HG02623 (cell line): ENCODE results near the gene BGLAP.

Source experiments
- ATAC-seq: cut with Tn5 transposase; IDR thresholded peaks from one replicate; pipeline ENCODE4 v1.9.1; 2021; ENCODE audit warnings: moderate library complexity; ENCODE audit not compliant: unreplicated experiment

Gene BGLAP

DNA sequence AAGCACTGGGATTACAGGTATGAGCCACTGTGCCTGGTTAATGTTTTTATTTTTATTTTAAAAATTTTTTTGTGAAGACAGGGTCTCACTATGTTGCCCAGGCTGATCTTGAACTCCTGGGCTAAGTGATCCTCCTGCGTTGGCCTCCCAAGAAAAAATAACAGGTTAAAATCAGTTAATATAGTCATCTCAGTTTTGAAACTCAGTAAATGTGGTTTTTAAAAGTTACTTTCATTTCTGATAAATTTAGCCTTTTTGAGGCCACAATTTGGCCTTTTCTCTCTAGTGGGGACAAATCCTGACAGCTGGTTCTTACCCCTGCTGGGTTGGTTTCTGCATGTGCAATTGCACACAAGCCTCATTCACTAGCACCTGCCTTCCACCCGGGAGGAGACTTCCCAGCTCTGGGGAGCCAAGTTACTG lies 15.9 kb upstream of the BGLAP start:
- peak; percentile 76 for ATAC-seq

DNA sequence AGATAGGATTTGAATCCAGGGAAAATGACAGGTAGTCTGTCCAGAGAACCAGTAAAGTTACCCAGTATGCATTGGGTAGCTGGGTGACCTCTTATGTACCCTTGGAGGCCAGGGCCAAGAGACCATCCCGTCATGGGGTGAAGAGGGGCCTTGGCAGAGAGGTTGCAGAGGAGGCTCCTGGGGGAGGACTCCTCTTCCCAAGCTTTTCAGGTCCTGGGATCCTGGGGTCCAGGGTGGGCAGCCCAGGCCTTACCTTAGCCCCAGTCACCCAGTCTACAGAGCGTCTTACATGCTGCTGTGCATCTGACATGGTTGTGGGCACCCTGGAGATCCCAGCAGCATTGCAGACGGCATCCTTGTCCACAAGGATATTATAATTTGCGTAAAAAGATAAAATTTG lies 15.2 kb upstream of the BGLAP start:
- ATAC-seq = no peak

DNA sequence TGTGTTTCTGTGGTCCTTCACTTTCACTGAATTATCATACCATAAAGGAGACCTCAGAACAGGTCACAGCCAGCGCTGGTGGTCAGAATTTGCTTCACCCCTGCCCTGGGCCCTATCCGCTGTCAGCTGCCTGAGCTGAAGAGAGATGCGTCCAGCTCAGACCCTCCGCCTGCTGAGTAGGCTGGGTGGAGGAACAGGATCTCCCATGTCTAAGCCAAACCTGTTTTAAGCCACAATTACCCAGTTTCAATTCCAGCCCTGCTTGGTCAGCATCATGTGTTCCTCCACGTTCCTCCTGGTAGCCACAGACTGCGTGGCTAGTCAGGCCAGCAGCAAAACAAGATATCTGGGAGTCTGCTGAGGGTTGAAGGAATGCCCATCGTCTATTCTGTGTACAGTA lies 13.5 kb upstream of the BGLAP start:
- ATAC-seq = no peak

DNA sequence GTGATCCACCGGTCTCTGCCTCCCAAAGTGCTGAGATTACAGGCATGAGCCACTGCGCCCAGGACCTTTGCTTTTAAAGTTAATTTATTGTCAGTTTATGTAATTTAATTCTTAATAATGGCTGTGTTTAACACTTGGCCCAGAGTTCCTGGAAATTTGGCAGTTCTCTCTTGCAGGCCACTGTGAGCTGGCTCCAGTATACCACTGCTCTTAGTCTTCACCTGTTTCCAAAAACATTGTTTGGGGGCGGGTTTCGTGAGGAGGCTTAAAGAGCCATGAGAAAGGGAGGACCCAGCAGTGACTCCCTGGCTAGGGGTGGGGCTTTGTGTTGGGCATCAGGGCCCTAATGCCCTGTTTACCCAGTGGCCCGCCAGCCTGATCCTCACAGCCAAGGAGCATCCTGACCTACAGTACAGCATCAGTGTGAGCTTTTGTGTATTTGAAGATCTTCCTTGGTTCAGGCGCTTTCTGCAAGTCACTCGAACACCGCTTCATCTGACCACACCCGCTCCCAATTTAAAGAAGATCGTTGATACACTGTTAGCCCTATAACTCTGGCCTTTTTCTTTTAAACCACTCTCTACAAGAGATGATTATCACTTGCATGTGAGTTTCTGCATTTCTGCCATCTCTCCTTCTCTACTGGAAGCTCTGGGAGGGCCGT lies 12.0 kb upstream of the BGLAP start:
- ATAC-seq = no peak

DNA sequence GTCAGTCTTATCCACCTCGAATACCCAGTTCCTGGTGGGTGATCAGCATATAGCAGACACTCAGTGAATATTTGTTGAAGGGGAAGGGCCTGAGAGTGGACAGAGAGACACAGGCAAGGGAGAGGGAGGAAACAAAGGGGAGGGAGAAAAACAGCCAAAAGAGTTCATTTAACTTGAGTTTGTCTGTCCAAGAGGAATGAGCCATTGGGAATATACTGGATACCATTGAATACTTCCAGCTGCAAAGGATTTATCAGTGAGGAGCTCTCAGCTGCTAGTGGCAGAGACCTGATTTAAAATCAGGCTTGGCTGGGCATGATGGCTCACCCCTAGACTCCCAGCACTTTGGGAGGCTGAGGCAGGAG lies 11.5 kb upstream of the BGLAP start:
- no peak for ATAC-seq

DNA sequence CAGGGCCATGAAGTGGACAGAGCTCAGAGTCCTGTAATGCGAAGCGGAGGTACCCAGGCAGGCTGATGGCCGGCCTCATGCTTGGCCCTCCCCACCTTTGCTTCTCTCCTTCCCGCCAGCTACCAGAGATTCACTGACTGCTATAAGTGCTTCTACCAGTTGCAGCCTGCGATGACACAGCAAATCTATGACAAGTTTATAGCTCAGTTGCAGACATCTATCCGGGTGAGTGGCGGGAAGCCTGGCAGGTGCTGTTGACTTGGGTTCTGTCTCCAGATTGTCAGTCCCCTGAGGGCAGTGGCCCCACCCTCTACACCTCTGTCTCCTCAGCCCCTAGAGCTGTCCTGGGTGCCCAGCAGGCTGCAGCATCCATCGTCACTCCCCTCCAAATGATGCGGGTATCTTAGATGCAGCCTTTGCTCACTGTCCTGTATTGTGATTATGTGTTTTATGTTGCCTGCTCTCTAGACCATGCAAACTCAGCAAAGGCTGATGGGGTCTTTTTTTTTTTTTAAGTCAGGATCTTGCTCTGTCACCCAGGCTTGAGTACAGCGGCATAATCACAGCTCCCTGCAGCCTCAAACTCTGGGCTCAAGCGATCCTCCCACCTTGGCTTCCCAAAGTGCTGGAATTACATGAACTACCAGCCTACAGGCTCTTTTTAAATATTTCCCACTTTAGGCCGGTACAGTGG lies 9.6 kb upstream of the BGLAP start:
- no peak for ATAC-seq

DNA sequence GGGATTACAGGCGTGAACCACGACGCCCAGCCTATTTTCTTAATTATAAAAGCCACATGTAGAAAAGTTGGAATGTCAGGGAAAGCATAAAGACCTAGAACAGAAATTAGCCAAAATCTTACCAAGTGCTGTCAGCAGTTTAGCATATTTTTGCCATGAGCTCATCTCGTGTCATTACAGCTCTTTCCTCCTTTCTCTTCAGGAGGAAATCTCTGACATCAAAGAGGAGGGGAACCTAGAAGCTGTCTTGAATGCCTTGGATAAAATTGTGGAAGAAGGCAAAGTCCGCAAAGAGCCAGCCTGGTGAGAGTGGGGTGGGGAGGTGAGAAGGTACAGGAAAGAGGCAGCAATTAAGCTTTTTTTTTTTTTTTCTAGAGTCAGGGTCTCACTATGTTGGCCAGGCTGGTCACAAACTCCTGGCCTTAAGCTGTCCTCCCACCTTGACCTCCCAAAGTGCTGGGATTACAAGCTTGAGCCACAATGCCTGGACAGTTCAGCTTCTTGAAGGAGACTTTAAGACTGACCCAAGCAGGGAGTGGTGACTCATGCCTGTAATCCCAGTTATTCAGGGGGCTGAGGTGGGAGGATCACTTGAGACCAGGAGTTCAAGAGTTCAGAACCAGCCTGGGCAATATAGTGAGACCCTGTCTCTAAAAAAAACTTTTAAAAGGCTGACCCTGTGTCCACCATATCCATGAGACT lies 8.4 kb upstream of the BGLAP start:
- ATAC-seq = no peak

DNA sequence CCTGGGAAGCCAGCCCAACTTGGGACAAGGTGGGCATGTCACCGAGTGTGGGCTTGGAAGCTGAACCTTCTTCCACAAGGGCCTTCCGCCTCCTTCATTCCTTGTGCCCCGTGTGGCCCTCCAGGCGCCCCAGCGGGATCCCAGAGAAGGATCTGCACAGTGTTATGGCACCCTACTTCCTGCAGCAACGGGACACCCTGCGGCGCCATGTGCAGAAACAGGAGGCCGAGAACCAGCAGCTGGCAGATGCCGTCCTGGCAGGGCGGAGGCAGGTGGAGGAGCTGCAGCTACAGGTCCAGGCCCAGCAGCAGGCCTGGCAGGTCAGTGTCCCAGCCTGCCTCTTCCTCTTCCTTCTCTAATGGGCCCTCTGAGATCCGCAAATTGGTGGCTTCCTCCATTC lies 5.8 kb upstream of the BGLAP start:
- ATAC-seq = no peak

DNA sequence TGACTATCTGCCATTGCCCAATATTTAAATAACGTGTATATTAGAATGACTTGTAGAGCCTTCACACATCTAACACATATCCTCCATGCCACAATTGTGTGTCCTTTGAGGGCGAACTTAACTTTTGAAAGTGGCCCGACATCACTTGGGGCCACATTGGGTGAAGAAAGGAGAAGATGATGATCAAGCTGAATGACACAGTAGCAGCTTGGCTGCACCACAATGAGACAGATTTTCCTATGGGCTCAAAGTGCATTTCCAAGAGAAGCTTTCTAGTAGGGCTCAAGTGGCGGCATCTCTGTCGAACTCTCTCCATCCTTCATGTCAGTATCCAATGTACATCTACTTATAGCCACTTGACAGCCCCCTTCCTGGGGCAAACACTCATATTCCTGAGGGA lies 3.7 kb upstream of the BGLAP start:
- ATAC-seq = no peak

DNA sequence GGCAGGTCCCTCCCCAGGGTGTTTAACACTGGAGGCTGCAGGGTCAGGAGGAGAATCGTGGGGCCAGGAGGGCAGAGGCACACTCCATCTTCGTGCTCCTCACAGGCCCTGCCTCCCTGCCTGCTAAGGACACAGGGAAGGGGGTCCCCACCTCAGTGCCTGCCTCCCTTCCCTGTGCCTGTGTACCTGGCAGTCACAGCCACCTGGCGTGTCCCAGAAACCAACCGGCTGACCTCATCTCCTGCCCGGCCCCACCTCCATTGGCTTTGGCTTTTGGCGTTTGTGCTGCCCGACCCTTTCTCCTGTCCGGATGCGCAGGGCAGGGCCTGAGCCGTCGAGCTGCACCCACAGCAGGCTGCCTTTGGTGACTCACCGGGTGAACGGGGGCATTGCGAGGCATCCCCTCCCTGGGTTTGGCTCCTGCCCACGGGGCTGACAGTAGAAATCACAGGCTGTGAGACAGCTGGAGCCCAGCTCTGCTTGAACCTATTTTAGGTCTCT lies 623 bp upstream of the BGLAP start:
- ATAC-seq = no peak

DNA sequence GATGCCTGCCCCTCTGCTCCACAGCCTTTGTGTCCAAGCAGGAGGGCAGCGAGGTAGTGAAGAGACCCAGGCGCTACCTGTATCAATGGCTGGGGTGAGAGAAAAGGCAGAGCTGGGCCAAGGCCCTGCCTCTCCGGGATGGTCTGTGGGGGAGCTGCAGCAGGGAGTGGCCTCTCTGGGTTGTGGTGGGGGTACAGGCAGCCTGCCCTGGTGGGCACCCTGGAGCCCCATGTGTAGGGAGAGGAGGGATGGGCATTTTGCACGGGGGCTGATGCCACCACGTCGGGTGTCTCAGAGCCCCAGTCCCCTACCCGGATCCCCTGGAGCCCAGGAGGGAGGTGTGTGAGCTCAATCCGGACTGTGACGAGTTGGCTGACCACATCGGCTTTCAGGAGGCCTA lies 754 bp downstream of the BGLAP start:
- ATAC-seq = no peak

DNA sequence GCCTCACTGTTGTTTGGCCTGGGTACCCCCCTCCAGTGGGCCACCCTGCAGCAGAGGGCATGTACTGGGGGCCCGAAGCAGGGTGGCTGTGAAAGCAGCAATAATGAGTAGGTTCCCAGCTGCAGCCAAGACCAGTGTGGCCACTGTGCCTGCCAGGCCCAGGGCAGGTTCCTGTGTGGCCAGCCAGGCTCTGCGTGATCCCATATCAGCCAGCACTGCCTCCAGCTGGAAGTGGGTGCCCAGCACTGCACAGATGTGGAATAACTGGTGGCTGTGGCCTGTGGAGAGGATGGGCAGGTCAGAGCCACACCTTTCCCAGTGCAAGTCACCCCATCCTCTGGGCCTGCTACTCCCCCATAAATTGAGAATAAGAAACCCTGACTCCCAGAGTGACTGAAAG lies 2.1 kb downstream of the BGLAP start:
- no peak for ATAC-seq

DNA sequence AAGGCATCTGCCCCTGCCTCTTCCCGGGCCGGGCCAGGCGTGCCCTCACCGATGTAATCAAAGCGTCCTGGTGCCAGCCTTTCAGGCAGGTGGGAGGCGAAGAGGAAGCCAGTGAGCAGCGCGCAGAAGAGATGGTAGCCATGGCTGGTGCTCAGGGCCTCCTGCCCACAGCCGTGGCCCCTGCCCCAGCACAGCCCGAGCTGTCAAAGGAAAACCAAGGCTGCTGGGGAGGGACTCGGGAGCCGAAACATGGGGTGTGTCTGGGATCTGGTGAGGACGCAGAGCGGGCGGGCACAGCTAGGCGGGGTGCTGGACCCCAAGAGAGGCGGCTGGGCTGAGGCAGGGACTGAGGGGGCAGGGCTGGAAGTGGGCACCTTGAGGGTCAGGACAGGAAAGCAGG lies 2.7 kb downstream of the BGLAP start:
- no peak for ATAC-seq

DNA sequence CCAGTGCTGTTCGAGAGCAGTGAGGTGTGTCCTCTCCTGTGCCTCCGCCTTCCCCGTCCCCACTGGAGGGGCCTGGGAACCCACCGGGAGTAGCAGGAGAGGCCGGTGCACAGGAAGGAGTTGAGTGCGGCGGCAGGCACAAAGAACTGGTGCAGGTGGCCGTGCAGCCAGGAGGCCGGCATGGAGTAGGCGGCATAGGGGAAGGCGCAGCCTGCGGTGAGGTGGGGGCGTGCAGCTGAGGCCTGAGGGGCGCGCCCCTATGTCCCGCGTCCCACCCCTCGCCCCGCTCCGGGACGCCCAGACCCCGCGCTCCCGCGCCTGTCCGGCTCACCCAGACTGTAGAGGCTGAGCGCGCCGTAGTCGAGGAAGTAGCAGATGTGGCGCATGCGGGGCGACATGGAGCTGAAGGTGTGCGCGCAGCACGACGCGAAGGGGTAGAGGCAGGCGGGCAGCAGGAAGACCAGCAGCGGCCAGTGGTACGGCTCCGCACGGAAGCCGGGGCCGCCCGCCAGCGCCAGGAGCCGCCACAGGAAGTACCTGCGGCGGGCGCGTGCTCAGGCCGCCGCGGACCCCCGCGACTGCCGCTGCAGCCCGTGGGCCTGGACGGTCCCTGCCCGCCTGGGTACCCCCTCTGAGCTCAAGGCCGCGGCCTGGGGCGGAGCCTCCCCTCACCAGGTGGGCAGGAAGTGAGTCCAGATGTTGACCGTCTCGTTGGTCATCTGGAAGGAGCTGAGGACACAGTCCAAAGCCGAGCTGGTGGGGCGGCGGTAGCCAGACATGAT lies 3.7 kb downstream of the BGLAP start:
- no peak for ATAC-seq

DNA sequence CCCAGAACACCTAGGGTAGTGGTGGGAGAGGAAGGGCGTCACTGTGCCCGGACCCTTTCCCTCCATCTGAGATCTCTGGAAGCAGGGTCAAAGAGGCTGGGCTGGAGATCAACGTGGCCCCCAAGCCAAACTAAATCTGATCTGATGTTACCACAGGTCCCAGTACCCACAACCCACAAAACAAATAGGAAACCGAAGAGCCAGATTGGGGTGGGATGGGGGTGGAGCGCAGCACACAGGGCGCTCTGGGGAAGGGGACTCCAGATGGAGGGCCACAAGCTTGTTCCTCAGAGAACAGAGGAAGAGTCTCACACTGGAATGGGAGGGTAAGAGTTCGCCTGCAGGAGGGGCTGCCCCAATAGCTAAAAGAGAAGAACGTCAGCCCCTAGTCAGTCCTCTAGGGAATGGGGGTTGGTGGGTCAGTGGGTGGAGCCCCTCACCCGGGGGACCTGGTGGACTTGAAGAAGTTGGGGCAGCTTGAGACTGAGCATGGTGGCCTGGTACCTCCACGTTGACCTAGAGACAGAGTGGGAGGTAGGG lies 4.3 kb downstream of the BGLAP start:
- ATAC-seq = no peak

DNA sequence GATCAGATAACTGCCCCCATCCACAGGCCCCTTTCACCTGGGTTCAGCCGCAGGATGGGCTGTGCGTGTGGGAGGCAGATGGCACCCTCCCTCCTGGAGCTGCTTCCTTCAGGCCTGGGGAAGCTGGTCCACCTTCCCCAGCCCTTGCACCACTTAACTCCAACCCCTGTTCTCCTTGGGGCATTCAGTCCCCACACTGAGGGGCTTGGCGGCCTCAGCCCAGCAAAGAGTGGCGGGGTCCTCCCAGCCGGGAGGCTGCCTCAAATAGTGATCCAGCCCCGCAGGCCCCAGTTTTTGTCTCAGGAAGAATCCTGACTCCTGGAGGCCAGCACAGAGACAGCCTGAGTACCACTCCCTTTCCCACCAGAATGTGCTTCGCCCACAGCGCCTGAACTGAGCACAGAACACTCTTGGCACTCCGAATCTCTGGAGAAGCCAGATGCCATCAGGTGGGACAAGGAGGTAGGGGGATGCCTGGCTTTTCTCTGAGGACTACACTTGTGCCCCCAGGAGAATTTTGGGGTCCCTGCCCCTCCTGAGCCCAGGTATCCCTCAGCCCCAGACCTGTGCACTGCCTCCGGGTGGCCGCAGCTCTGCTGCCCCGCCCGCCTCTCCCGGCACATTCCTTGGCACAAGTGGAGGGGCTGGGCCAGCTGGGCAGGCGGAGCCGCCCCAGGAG lies 4.9 kb downstream of the BGLAP start:
- no peak for ATAC-seq

DNA sequence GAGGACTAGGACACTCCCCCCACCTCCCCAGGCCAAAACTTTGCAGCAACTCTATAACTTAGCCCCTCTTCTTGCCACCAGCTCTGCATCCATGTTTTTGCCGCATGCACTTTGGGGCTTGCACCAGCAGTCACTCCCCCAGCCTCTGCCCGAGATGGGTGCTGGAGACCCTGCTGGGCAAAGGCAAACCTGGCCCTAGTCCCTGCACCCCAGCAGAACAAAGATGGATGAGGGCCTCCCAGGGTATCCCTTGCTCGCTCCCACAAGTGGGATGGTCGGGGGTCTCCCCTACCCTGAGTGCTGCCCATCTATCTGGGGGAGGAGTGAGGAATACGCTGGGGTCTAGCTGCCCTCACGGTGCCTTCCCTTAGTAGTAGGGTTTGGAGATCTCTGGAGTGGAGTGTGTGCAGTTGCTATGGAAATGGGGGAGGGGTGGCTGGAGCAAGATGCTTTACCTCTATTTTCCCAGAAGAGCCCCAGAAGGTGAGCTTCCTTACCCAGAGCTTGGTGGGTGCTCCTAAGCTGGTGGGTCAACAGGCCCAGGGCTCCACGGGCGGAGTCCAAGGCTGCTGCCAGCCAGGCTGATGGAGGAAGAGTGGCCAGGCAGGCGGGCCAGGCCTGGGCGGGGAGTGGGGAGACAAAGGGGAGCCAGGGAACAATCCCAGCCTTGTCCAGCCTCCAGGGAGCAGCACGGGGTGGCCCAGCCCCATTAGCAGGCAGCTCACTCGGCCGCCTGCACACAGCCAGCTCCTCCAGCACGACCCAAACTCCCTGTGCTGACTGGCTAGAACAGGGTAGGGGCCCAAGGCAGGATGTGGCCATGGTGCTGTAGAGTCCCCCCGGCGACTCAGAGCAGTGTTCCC lies 5.7 kb downstream of the BGLAP start, which contains the start of gene PAQR6:
Gene PAQR6, minus strand, starts transcription at position 597 of the 863 bp plus-strand sequence. CDS start 1,325 bp downstream, outside the sequence.
- no peak for ATAC-seq

DNA sequence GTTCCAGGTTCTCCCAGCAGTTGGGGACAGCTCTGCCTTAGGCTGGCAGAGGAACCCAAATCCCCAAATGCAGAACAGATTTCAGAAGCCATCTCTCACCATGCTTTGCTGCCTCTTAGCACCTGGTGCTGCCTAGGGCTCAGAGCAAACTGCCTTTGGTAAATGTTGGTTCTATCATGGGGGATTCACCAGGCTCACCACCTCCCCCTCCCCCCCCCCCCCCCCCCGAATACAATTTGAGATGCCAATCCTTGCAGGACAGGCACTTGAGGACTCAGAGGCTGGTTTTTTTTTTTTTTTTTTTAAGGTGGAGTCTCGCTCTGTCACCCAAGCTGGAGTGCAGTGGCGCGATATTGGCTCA lies 6.3 kb downstream of the BGLAP start:
- ATAC-seq = no peak

DNA sequence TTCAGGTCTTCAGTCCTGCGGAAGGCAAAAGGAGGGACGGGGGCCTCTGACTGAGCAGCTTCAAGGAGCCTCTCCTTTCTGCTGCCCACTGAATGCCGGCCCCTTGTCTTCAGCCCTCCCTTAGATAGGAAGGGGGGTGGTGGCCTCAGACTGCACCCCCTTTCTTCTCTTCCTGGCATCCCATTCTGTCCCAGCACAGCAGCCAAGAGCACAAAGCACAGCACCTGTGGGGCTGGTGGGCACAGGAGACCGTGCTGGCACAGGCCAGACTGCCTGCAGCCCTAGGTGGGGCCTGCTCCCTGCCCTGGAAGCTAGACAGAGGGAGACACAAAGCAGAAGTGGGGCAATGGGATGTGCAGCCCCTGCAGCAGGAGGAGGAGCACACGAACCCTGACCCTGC lies 7.6 kb downstream of the BGLAP start:
- ATAC-seq = no peak

DNA sequence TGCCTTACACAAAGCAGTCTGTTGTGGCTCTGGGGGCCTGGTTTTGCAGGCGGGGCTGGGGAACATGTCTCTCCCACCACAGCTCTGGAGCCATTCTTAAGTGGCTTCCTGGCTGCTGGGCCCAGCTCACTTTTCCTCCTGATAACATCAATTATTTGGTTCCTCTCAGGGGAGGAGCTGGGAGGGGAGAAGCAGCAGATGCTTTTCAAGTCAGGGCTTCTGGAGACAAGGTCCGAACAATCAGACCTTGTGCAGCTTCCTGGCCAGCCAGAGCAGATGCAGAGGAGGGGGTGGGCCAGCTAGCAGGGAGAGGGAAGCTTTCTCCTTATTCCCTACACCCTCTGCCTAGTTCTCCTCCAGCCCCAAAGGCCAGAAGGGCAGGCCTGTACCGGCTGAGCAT lies 9.5 kb downstream of the BGLAP start:
- no peak for ATAC-seq
